ENCODE data around the gene PRLH.

PRLH gene

GRCh38 chr2:237574894-237575868 is 8.8 kb downstream of the PRLH start:
- Histone ChIP-seq H3K27ac (ENCODE audit: poor library complexity, severe bottlenecking) (peak overlapping the region; percentile 52), H3K27me3 (ENCODE audit: insufficient read depth, poor library complexity, severe bottlenecking) (no peaks in the 10 kb centered on the region), H3K4me1 (ENCODE audit: insufficient read depth, poor library complexity, severe bottlenecking) (peaks cover 19% of the 10 kb centered on the region), H3K4me3 (ENCODE audit: severe bottlenecking) (peak overlapping the region; percentile 7), H3K9me3 (ENCODE audit: severe bottlenecking) (no peaks in the 10 kb centered on the region), H3K36me3 (ENCODE audit: low read depth) (no peaks in the 10 kb centered on the region)
- no peak for DNase-seq (ENCODE audit: low spot score)
- peak; percentile 73 for ATAC-seq (ENCODE audit: low read depth)
- TF ChIP-seq, protein P1, sequence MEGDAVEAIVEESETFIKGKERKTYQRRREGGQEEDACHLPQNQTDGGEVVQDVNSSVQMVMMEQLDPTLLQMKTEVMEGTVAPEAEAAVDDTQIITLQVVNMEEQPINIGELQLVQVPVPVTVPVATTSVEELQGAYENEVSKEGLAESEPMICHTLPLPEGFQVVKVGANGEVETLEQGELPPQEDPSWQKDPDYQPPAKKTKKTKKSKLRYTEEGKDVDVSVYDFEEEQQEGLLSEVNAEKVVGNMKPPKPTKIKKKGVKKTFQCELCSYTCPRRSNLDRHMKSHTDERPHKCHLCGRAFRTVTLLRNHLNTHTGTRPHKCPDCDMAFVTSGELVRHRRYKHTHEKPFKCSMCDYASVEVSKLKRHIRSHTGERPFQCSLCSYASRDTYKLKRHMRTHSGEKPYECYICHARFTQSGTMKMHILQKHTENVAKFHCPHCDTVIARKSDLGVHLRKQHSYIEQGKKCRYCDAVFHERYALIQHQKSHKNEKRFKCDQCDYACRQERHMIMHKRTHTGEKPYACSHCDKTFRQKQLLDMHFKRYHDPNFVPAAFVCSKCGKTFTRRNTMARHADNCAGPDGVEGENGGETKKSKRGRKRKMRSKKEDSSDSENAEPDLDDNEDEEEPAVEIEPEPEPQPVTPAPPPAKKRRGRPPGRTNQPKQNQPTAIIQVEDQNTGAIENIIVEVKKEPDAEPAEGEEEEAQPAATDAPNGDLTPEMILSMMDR (IDR thresholded peaks at IDR 0.05; ENCODE audit: poor library complexity, severe bottlenecking): peak; percentile 38

DNA sequence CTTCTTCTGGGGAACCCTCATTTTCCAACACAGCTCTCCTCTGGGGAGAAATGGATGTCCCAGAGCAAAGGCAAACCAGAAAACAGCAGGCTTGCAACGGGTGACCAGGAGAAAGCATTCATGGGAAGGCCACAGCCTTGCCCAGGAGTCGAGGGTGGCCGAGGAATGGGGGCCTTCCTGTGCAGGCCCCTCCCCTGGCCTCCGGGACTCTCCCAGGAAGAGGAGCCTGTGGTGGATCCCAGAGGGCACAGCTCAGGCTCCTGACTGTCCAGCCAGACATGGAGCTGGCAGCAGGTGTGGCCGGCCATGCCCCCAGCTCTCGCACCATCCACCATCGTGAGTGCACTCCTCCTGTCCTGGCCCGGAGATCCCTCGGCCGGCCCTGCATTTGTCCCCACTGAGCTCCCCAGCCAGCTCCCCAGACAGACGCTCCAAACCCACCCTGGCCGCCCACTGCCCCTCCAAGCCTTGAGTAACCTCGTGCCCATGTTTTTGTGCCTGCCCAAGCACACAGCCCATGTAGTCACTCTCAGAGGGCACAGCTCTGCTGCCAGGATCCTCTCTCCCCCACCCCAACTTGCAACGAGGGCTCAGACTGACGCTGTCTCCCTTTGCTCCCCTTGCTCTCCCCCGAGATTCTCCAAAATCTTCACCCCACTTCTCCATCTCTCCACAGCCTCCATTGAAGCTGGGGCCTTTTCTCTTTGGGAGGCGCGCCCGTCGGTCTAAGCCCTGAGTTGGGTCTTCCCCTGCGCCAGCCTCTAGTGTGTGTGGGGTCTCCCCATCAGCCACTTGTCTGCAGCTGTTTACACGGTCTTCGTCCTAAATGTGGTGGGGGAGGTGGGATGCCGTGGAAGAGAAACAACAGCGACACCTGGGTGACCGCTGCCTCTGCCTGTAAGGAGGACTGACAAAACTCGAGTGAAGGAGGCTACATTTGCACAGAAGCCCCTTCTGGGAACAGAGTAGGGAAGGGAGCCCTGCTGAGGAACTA is 9.8 kb downstream of the PRLH start:
- Histone ChIP-seq H3K27ac (ENCODE audit: poor library complexity, severe bottlenecking) (peak overlapping the region; percentile 52), H3K4me1 (ENCODE audit: insufficient read depth, poor library complexity, severe bottlenecking) (peaks cover 19% of the 10 kb centered on the region), H3K4me3 (ENCODE audit: severe bottlenecking) (no peak overlapping the region), H3K27me3 (ENCODE audit: insufficient read depth, poor library complexity, severe bottlenecking) (no peaks in the 10 kb centered on the region), H3K9me3 (ENCODE audit: severe bottlenecking) (no peaks in the 10 kb centered on the region), H3K36me3 (ENCODE audit: low read depth) (no peaks in the 10 kb centered on the region)
- ATAC-seq (ENCODE audit: low read depth): no peak
- TF ChIP-seq, protein P1 (IDR thresholded peaks at IDR 0.05; ENCODE audit: poor library complexity, severe bottlenecking): no peak
- no peak for DNase-seq (ENCODE audit: low spot score)

DNA sequence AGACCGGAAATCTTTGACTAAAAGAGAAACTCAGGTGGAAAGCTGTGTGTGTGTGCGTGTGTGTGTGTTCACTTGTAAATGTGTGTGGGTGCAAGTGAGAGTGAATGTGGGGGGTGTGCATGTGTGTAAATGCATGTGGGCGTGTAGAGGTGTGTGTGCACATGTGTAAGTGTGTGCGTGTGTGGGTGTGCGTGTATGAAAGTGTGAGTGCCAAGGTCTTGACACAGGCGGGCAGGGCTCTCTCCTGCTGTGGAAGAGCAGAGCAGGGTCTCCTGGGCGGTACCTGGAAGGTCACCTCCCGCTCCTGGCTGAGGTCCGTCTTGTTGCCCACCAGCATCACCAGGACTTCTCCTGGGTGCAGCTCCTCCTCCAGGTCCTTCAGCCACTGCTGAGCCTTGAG is 10.6 kb downstream of the PRLH start:
- Histone ChIP-seq H3K4me1 (ENCODE audit: insufficient read depth, poor library complexity, severe bottlenecking) (peaks cover 19% of the 10 kb centered on the region), H3K36me3 (ENCODE audit: low read depth) (no peaks in the 10 kb centered on the region), H3K4me3 (ENCODE audit: severe bottlenecking) (no peak overlapping the region), H3K27ac (ENCODE audit: poor library complexity, severe bottlenecking) (no peak overlapping the region), H3K27me3 (ENCODE audit: insufficient read depth, poor library complexity, severe bottlenecking) (no peaks in the 10 kb centered on the region), H3K9me3 (ENCODE audit: severe bottlenecking) (no peaks in the 10 kb centered on the region)
- no peak for DNase-seq (ENCODE audit: low spot score)
- ATAC-seq (ENCODE audit: low read depth): no peak
- TF ChIP-seq, protein P1 (IDR thresholded peaks at IDR 0.05; ENCODE audit: poor library complexity, severe bottlenecking): no peak

DNA sequence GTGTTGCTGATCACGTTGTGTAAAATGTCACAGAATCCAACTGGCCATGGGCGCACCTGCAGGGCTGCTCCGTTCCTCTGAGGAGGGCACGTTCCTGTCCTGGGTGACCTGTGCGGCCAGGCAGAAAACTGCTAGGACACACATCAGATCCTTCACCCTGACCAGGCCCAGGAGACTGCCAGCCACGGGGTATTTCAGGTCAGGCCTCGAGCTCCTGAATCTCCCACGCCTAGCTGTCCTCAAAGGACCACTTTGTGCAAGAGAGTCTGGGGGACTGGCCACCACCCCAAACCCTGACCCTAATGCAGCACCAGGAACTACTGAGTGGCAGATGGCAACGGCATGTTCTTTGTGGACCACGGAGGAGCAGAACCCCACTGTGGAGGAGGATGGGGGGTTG is 11.1 kb downstream of the PRLH start:
- peaks cover 15% of the 10 kb centered on the region for H3K4me1 ChIP-seq (ENCODE audit: insufficient read depth, poor library complexity, severe bottlenecking)
- TF ChIP-seq, protein P1 (IDR thresholded peaks at IDR 0.05; ENCODE audit: poor library complexity, severe bottlenecking): no peak
- no peaks in the 10 kb centered on the region for H3K36me3 ChIP-seq (ENCODE audit: low read depth)
- H3K9me3 ChIP-seq (ENCODE audit: severe bottlenecking): no peaks in the 10 kb centered on the region
- ATAC-seq (ENCODE audit: low read depth) (no peak), DNase-seq (ENCODE audit: low spot score) (no peak)
- H3K4me3 ChIP-seq (ENCODE audit: severe bottlenecking): no peak overlapping the region
- H3K27ac ChIP-seq (ENCODE audit: poor library complexity, severe bottlenecking): no peak overlapping the region
- H3K27me3 ChIP-seq (ENCODE audit: insufficient read depth, poor library complexity, severe bottlenecking): no peaks in the 10 kb centered on the region

All from RWPE2 (cell line).